Measurements from ENCODE around the gene ANGPTL2.

ANGPTL2 gene

DNA sequence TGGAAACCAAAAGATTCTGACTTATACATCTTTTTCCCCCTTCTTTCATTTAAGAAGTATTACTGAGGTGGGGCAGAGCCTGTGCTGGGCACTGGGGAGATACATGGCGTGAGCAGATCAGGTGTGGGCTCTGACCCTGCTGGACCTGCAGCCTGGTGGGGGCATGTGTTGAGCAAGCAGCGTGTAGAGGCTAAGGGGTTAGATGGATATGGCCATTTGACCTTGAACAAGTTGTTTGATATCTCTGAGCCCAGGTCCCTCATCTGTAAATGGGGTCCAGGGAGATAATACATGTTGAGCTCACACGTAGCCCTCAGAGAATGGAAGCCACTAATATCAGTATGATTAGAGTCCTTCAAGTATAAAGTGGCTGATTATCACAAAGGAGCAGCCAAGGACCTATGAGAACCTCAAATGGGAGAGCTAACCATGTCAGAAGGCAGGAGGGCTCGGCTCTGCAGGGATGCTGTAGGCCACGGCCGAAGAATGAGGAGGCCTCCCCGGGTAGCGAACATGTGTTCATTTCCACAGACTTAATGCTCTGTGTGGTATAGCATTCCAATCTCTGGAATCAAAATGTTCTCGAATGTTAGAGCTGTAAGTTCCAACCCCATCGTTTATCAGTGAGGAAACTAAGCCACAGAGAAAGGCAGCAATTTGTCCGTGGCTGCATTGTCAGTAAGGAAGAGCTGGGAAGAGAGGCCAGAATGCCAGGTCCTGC is 15.4 kb upstream of the ANGPTL2 start:
- H3K27me3 ChIP-seq (ENCODE audit: low read depth, low read length): no peaks in the 10 kb centered on the region
- no peaks in the 10 kb centered on the region for H3K4me1 ChIP-seq (ENCODE audit: low read length)
- no peak overlapping the region for H3K4me3 ChIP-seq (ENCODE audit: low read length)
- no peak overlapping the region for H3K27ac ChIP-seq (ENCODE audit: low read length)
- H3K36me3 ChIP-seq (replicated peaks; ENCODE audit: low read depth, low read length): no peaks in the 10 kb centered on the region
- H4K20me1 ChIP-seq (ENCODE audit: insufficient read depth, low read length): no peaks in the 10 kb centered on the region
- H2AFZ ChIP-seq (ENCODE audit: low read depth, low read length): no peak overlapping the region
- no peak overlapping the region for H3K4me2 ChIP-seq (ENCODE audit: low read length)
- H3K9me3 ChIP-seq (ENCODE audit: insufficient read depth, low read length): no peaks in the 10 kb centered on the region
- no peak overlapping the region for H3K9ac ChIP-seq (ENCODE audit: low read length)
- no peak for TF ChIP-seq EZH2phosphoT487 (IDR thresholded peaks at IDR 0.05; ENCODE audit: low read depth)
- TF ChIP-seq, protein P1, sequence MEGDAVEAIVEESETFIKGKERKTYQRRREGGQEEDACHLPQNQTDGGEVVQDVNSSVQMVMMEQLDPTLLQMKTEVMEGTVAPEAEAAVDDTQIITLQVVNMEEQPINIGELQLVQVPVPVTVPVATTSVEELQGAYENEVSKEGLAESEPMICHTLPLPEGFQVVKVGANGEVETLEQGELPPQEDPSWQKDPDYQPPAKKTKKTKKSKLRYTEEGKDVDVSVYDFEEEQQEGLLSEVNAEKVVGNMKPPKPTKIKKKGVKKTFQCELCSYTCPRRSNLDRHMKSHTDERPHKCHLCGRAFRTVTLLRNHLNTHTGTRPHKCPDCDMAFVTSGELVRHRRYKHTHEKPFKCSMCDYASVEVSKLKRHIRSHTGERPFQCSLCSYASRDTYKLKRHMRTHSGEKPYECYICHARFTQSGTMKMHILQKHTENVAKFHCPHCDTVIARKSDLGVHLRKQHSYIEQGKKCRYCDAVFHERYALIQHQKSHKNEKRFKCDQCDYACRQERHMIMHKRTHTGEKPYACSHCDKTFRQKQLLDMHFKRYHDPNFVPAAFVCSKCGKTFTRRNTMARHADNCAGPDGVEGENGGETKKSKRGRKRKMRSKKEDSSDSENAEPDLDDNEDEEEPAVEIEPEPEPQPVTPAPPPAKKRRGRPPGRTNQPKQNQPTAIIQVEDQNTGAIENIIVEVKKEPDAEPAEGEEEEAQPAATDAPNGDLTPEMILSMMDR (IDR thresholded peaks at IDR 0.05; ENCODE audit: low read depth, low read length): no peak
- H3K79me2 ChIP-seq (ENCODE audit: low read length): no peaks in the 10 kb centered on the region

DNA sequence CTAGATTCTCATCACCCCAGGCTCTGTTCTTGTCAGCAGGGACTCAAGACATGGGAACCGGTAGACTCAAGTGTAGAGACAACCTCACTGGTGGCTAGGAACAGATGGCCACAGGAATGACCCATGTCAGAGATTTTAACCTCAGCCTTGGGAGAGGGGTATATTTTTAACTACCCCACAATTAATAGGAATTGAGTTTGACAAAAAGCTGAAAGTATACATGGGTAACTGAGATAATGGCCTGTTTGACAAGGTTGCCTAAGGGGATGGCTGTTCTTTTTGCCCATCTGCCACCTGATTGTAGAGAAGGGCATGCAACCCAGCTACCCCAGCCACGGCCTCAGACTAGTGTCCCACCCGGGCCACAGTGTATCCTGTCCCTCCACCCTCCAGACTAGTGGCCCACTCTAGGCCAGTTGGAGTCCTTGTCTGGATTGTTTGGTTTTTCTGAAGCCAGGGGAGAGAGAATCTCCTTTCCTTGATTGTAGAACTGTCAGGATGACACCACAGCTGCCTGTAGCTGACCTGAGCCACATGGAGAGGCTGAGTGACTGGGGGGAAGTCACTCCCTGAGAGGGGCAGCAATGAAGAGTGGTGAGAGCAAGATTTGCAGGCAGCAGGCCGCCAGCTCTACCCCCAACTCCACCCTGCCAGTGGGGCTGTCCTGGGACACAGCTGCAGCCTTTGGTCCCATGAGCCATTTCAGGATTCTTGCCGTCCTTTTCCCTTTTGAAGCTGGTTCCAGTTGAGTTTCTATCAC is 14.6 kb upstream of the ANGPTL2 start:
- TF ChIP-seq EZH2phosphoT487 (IDR thresholded peaks at IDR 0.05; ENCODE audit: low read depth): no peak
- TF ChIP-seq, protein P1 (IDR thresholded peaks at IDR 0.05; ENCODE audit: low read depth, low read length): no peak
- H2AFZ ChIP-seq (ENCODE audit: low read depth, low read length): no peak overlapping the region
- H3K79me2 ChIP-seq (ENCODE audit: low read length): no peaks in the 10 kb centered on the region
- H3K4me1 ChIP-seq (ENCODE audit: low read length): no peaks in the 10 kb centered on the region
- no peaks in the 10 kb centered on the region for H4K20me1 ChIP-seq (ENCODE audit: insufficient read depth, low read length)
- no peaks in the 10 kb centered on the region for H3K9me3 ChIP-seq (ENCODE audit: insufficient read depth, low read length)
- no peaks in the 10 kb centered on the region for H3K27me3 ChIP-seq (ENCODE audit: low read depth, low read length)
- no peak overlapping the region for H3K4me2 ChIP-seq (ENCODE audit: low read length)
- H3K27ac ChIP-seq (ENCODE audit: low read length): no peak overlapping the region
- no peak overlapping the region for H3K4me3 ChIP-seq (ENCODE audit: low read length)
- no peak overlapping the region for H3K9ac ChIP-seq (ENCODE audit: low read length)
- H3K36me3 ChIP-seq (replicated peaks; ENCODE audit: low read depth, low read length): no peaks in the 10 kb centered on the region

DNA sequence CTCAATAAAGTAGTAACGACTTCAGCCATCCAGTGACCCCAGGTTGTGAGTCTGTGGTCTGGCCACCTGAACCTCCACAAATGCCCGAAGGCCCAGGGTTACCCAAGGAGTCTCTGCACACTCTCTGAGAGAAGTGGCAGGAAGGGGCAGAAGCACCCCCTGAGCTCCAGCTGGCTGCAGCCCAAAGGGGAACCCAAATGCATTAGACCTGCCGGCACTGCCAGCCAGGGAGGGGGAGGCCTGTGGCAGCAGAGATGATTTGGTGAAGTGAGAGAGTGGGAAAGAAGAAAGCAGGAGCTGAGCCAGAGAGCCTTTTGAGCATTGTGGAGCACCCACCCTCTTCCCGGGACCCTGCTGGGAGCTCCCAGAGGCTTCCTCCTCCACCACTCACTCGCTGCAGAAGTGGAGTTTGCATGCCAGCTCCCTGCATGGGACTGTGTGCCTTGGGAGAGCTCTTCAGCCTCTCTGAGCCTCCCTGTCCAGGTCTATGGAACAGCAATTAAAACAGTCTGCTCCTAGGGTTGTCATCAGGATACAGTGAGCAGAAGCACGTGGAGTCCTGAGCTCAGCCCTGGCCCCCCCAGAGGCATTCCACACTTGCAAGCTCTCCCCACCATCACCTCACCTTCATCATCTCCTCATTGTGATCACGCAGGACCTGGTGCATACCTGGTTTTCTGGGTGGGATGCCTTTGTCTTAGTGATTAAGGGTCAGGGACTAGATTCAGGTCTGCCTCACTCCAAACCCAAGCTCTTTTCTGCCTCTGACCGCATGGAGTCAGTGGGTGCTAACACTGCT is 13.8 kb upstream of the ANGPTL2 start:
- Histone ChIP-seq H3K27ac (ENCODE audit: low read length) (no peak overlapping the region), H3K4me3 (ENCODE audit: low read length) (no peak overlapping the region), H3K79me2 (ENCODE audit: low read length) (no peaks in the 10 kb centered on the region), H3K4me2 (ENCODE audit: low read length) (no peak overlapping the region), H3K9me3 (ENCODE audit: insufficient read depth, low read length) (no peaks in the 10 kb centered on the region), H2AFZ (ENCODE audit: low read depth, low read length) (no peak overlapping the region), H3K9ac (ENCODE audit: low read length) (no peak overlapping the region), H3K36me3 (replicated peaks; ENCODE audit: low read depth, low read length) (no peaks in the 10 kb centered on the region), H3K27me3 (ENCODE audit: low read depth, low read length) (no peaks in the 10 kb centered on the region), H3K4me1 (ENCODE audit: low read length) (no peaks in the 10 kb centered on the region), H4K20me1 (ENCODE audit: insufficient read depth, low read length) (no peaks in the 10 kb centered on the region)
- no peak for TF ChIP-seq EZH2phosphoT487 (IDR thresholded peaks at IDR 0.05; ENCODE audit: low read depth)
- TF ChIP-seq, protein P1 (IDR thresholded peaks at IDR 0.05; ENCODE audit: low read depth, low read length): no peak
